Left lobe of liver (tissue), 2 donors: Measurements from ENCODE around the gene CGN. TPM values are rescaled to one million over a fixed set of nuclear protein-coding genes. Genes with fewer than 3 reads are reported as not detected.

ENCODE experiments used
- ATAC-seq: fragments of 200-7000 bp; cut with Tn5 transposase; one replicate; pipeline ENCODE4 v1.9.1; 2020; ENCODE audit warnings: mild to moderate bottlenecking, moderate library complexity
- DNase-seq: peaks from one replicate; pipeline ENCODE4 v3.0.0-alpha.2; 2020; ENCODE audit warnings: low spot score
- total RNA-seq: library from RNA; stranded (reverse); gene quantifications from one replicate; pipeline ENCODE4 v1.2.1, GENCODE V29; 2021
- donor health status: DM: no; HTN: no; CAD: no; lungs with moderate emphysema.
- donor health status: DM: no; HTN: yes; CAD: no.

CGN gene
- total RNA-seq, 1 donor from 2014 or later, result 51.4 TPM

GRCh38 chr1:151584780-151585179 lies 73.6 kb downstream of the CGN start:
- ATAC-seq (no peak), DNase-seq (no peak)

- ATAC-seq, result no peak
- no peak for DNase-seq
These were observed 74.4 kb downstream of the CGN start for GRCh38 chr1:151585622-151586021.

Other genes starting within 250 kb of the CGN start
- gene ZNF687, start 229.1 kb upstream of the CGN start, total RNA-seq, result 13.6 TPM
- 21.2 TPM for gene PI4KB, start 184.0 kb upstream of the CGN start, total RNA-seq
- gene RFX5, start 164.1 kb upstream of the CGN start, total RNA-seq, result 12.2 TPM
- gene SELENBP1, start 138.7 kb upstream of the CGN start, total RNA-seq, result 408 TPM
- 135 TPM for gene PSMB4, start 111.8 kb upstream of the CGN start, total RNA-seq
- 29.3 TPM for gene POGZ, start 51.9 kb upstream of the CGN start, total RNA-seq
- gene TUFT1, start 28.9 kb downstream of the CGN start, total RNA-seq, result 1.4 TPM
- 15.6 TPM for gene SNX27, start 100.7 kb downstream of the CGN start, total RNA-seq
- gene CELF3, start 205.4 kb downstream of the CGN start, total RNA-seq, result not detected
- not detected for gene RIIAD1, start 210.1 kb downstream of the CGN start, total RNA-seq